H9 (cell line): Measurements from ENCODE around the gene RESP18. TPM values are rescaled to one million over a fixed set of nuclear protein-coding genes. Genes with fewer than 3 reads are reported as not detected.

Experiments
- DNase-seq: peaks from one replicate; pipeline ENCODE4 v3.0.0-alpha.2; 2017
- H2AFZ ChIP-seq: one replicate; pipeline ENCODE4 v1.6.1; 2013; ENCODE audit warnings: mild to moderate bottlenecking, low read length, control low read depth, moderate library complexity
- H2AK5ac ChIP-seq: 2 replicates; pipeline ENCODE4 v1.6.1; 2013; ENCODE audit warnings: low read length, control low read depth, mixed read lengths; ENCODE audit not compliant: insufficient read length
- H2BK120ac ChIP-seq: one replicate; pipeline ENCODE4 v1.6.1; 2013; ENCODE audit warnings: low read depth, mild to moderate bottlenecking, low read length, control low read depth, inconsistent platforms; ENCODE audit not compliant: poor library complexity, severe bottlenecking
- H2BK12ac ChIP-seq: 2 replicates; pipeline ENCODE4 v1.6.1; 2013; ENCODE audit warnings: low read length, control low read depth, mixed read lengths, low read depth; ENCODE audit not compliant: insufficient read length
- H2BK15ac ChIP-seq: 2 replicates; pipeline ENCODE4 v1.6.1; 2013; ENCODE audit warnings: low read depth, low read length, control low read depth
- H2BK20ac ChIP-seq: one replicate; pipeline ENCODE4 v1.6.1; 2013; ENCODE audit warnings: low read depth, mild to moderate bottlenecking, low read length, control low read depth, inconsistent platforms; ENCODE audit not compliant: poor library complexity, severe bottlenecking
- H2BK5ac ChIP-seq: 2 replicates; pipeline ENCODE4 v1.6.1; 2013; ENCODE audit warnings: low read length, control low read depth, mixed read lengths; ENCODE audit not compliant: insufficient read length
- H3K14ac ChIP-seq: 2 replicates; pipeline ENCODE4 v1.6.1; 2013; ENCODE audit warnings: low read length, control low read depth; ENCODE audit not compliant: insufficient read depth
- H3K18ac ChIP-seq: 2 replicates; pipeline ENCODE4 v1.6.1; 2013; ENCODE audit warnings: low read depth, mild to moderate bottlenecking, mixed read lengths, low read length, control low read depth; ENCODE audit not compliant: insufficient read length
- H3K23ac ChIP-seq: 2 replicates; pipeline ENCODE4 v1.6.1; 2013; ENCODE audit warnings: low read length, control low read depth, mixed read lengths, low read depth; ENCODE audit not compliant: insufficient read length
- H3K23me2 ChIP-seq: 2 replicates; pipeline ENCODE4 v1.6.1; 2013; ENCODE audit warnings: low read depth, mild to moderate bottlenecking, mixed read lengths, low read length, control low read depth; ENCODE audit not compliant: insufficient read length, poor library complexity, severe bottlenecking
- H3K27ac ChIP-seq: 2 replicates; pipeline ENCODE4 v1.5.1; 2013; ENCODE audit warnings: low read length, control low read depth, mixed read lengths, low read depth; ENCODE audit not compliant: insufficient read length
- H3K27me3 ChIP-seq: 2 replicates; pipeline ENCODE4 v1.6.1; 2013; ENCODE audit warnings: low read length, control low read depth, inconsistent platforms; ENCODE audit not compliant: insufficient read depth
- H3K4ac ChIP-seq: 2 replicates; pipeline ENCODE4 v1.6.1; 2013; ENCODE audit warnings: low read depth, mild to moderate bottlenecking, control low read depth, inconsistent platforms, low read length, moderate library complexity
- H3K4me1 ChIP-seq: 2 replicates; pipeline ENCODE4 v1.6.1; 2013; ENCODE audit warnings: low read length, control low read depth, inconsistent platforms; ENCODE audit not compliant: insufficient read depth
- H3K4me2 ChIP-seq: 2 replicates; pipeline ENCODE4 v1.6.1; 2013; ENCODE audit warnings: low read length, control low read depth, mixed read lengths; ENCODE audit not compliant: insufficient read length, insufficient read depth
- H3K56ac ChIP-seq: 2 replicates; pipeline ENCODE4 v1.6.1; 2013; ENCODE audit warnings: low read depth, mild to moderate bottlenecking, mixed read lengths, low read length, control low read depth; ENCODE audit not compliant: insufficient read length
- H3K79me1 ChIP-seq: 2 replicates; pipeline ENCODE4 v1.6.1; 2013; ENCODE audit warnings: low read depth, mild to moderate bottlenecking, moderate library complexity, low read length, control low read depth, inconsistent platforms; ENCODE audit not compliant: insufficient read depth, poor library complexity, severe bottlenecking
- H3K79me2 ChIP-seq: 2 replicates; pipeline ENCODE4 v1.6.1; 2013; ENCODE audit warnings: low read length, control low read depth, inconsistent platforms; ENCODE audit not compliant: insufficient read depth
- H3K9ac ChIP-seq: 2 replicates; pipeline ENCODE4 v1.6.1; 2013; ENCODE audit warnings: low read length, control low read depth, mixed read lengths; ENCODE audit not compliant: insufficient read length; ENCODE audit errors: extremely low read depth
- H3K9me3 ChIP-seq: one replicate; pipeline ENCODE4 v1.6.1; 2013; ENCODE audit warnings: low read depth, low read length, inconsistent platforms; ENCODE audit not compliant: control insufficient read depth
- H3T11ph ChIP-seq: one replicate; pipeline ENCODE4 v1.6.1; 2013; ENCODE audit warnings: mild to moderate bottlenecking, low read length, control low read depth, inconsistent platforms
- H4K20me1 ChIP-seq: one replicate; pipeline ENCODE4 v1.6.1; 2013; ENCODE audit not compliant: control insufficient read depth, insufficient read length, insufficient read depth
- H4K5ac ChIP-seq: 2 replicates; pipeline ENCODE4 v1.6.1; 2013; ENCODE audit warnings: low read depth, mild to moderate bottlenecking, mixed read lengths, low read length, control low read depth; ENCODE audit not compliant: insufficient read length
- H4K8ac ChIP-seq: replicated peaks from 2 replicates; pipeline ENCODE4 v1.6.1; 2013; ENCODE audit warnings: low read length, control low read depth, mixed read lengths, low read depth; ENCODE audit not compliant: insufficient read length
- H4K91ac ChIP-seq: 2 replicates; pipeline ENCODE4 v1.6.1; 2013; ENCODE audit warnings: low read depth, mild to moderate bottlenecking, moderate library complexity, mixed read lengths, low read length, control low read depth; ENCODE audit not compliant: insufficient read length
- H3K27ac Mint-ChIP-seq, 3 experiments: 2 replicates in 2 of 3; 3 replicates in 1 of 3; pipeline ENCODE4 v1.8.0; 2020 to 2021; ENCODE audit warnings: mixed read lengths in 3 of 3, mild to moderate bottlenecking in 1 of 3, moderate library complexity in 1 of 3
- H3K27me3 Mint-ChIP-seq: 2 replicates; pipeline ENCODE4 v1.8.0; 2021; ENCODE audit warnings: low read depth, mild to moderate bottlenecking, moderate library complexity, mixed read lengths
- H3K36me3 Mint-ChIP-seq, 3 experiments: 2 replicates in 2 of 3; 3 replicates in 1 of 3; pipeline ENCODE4 v1.8.0; 2020 to 2021; ENCODE audit warnings: low read depth in 3 of 3, mixed read lengths in 3 of 3; ENCODE audit not compliant: insufficient read depth in 1 of 3
- H3K4me1 Mint-ChIP-seq, 2 experiments: 2 replicates each; pipeline ENCODE4 v1.8.0; 2020; ENCODE audit warnings: mixed read lengths in 2 of 2
- H3K4me3 Mint-ChIP-seq, 2 experiments: 2 replicates in 1 of 2; 3 replicates in 1 of 2; pipeline ENCODE4 v1.8.0; 2020 to 2021; ENCODE audit warnings: mild to moderate bottlenecking in 2 of 2, mixed read lengths in 2 of 2, moderate library complexity in 1 of 2
- H3K9me3 Mint-ChIP-seq, 2 experiments: 2 replicates in 1 of 2; 3 replicates in 1 of 2; pipeline ENCODE4 v1.8.0; 2020; ENCODE audit warnings: mild to moderate bottlenecking in 2 of 2, mixed read lengths in 2 of 2, moderate library complexity in 1 of 2
- CTCF ChIP-seq: fragments of 200-600 bp; sonication (generic); conservative IDR thresholded peaks from 3 replicates; pipeline ENCODE4 v1.8.0; 2021; ENCODE audit warnings: antibody characterized with exemption, mild to moderate bottlenecking
- WGBS: extraction: QIAGEN DNeasy Blood & Tissue Kit; methylation state at CpG from one replicate; pipeline ENCODE4 v1.1.7; 2013; ENCODE audit warnings: missing lambda C conversion rate, low lambda C conversion rate, mixed read lengths; ENCODE audit not compliant: insufficient read length; ENCODE audit errors: extremely low coverage; 5-methylcytosine and 5-hydroxymethylcytosine counted together
- total RNA-seq: library from RNA; stranded (reverse); gene quantifications from 2 replicates; pipeline ENCODE4 v1.2.1, GENCODE V29; 2021

The RESP18 gene
- total RNA-seq, 1 experiment from 2014 or later = not detected

- Mint-ChIP-seq H3K27me3 (peaks cover 2% of the 10 kb centered on the region), H3K27ac (no peak overlapping the region), H3K4me1 (peaks cover 28 to 34% of the 10 kb centered on the region in 2 experiments), H3K36me3 (peaks cover 4 to 34% (median 17%) of the 10 kb centered on the region in 3 experiments; a peak in 6 of 7 replicates), H3K4me3 (peak overlapping the region; percentile 77 to 89; a peak in 3 of 5 replicates), H3K9me3 (no peaks in the 10 kb centered on the region)
- no peak overlapping the region for H2BK12ac ChIP-seq
- no CpG with 5 or more reads among the region's 4 CpGs for WGBS
- H3K56ac ChIP-seq = no peak overlapping the region
- no peak overlapping the region for H3K18ac ChIP-seq
- no peak overlapping the region for H2BK20ac ChIP-seq
- no peak overlapping the region for H2AK5ac ChIP-seq
- H3K9ac ChIP-seq = no peak overlapping the region
- H3K27me3 ChIP-seq = no peaks in the 10 kb centered on the region
- H3K27ac ChIP-seq = no peak overlapping the region
- DNase-seq = no peak
- no peaks in the 10 kb centered on the region for H3K79me1 ChIP-seq
- no peak overlapping the region for H2BK120ac ChIP-seq
- H4K20me1 ChIP-seq = no peaks in the 10 kb centered on the region
- H2AFZ ChIP-seq = no peak overlapping the region
- no peak overlapping the region for H3K4ac ChIP-seq
- TF ChIP-seq CTCF = no peak
- no peaks in the 10 kb centered on the region for H3K9me3 ChIP-seq
- no peak overlapping the region for H4K91ac ChIP-seq
- peaks cover 12% of the 10 kb centered on the region for H3K23me2 ChIP-seq
- H4K5ac ChIP-seq = no peak overlapping the region
- H3K23ac ChIP-seq = no peak overlapping the region
- H4K8ac ChIP-seq = no peak overlapping the region
- H3K4me1 ChIP-seq = no peaks in the 10 kb centered on the region; the same call in 1 of the 2 replicates
- peak overlapping the region; percentile 96 for H3K4me2 ChIP-seq
- H3K14ac ChIP-seq = no peak overlapping the region
- no peaks in the 10 kb centered on the region for H3K79me2 ChIP-seq
- no peak overlapping the region for H3T11ph ChIP-seq
- H2BK15ac ChIP-seq = no peak overlapping the region
- no peak overlapping the region for H2BK5ac ChIP-seq
Observed at GRCh38 chr2:219280651-219281050, 51.9 kb downstream of the RESP18 start.
